SU-DHL-6 (cell line): ENCODE results near the gene MTPN.

ENCODE experiments used
- EZH2phosphoT487 ChIP-seq: fragments of 200-600 bp; sonication (generic), shearing (Covaris generic); conservative IDR thresholded peaks from 2 replicates; pipeline ENCODE4 v1.6.1; 2018; ENCODE audit warnings: mild to moderate bottlenecking, antibody characterized with exemption, low read length, moderate library complexity, mixed read lengths
- TF ChIP-seq, protein P1 (sequence below): fragments of 200-600 bp; sonication (generic); IDR thresholded peaks from one replicate; pipeline ENCODE4 v1.5.1; 2017; ENCODE audit warnings: antibody characterized with exemption, mild to moderate bottlenecking, low read length, moderate library complexity; ENCODE audit not compliant: insufficient read depth, poor library complexity, severe bottlenecking

DNA sequence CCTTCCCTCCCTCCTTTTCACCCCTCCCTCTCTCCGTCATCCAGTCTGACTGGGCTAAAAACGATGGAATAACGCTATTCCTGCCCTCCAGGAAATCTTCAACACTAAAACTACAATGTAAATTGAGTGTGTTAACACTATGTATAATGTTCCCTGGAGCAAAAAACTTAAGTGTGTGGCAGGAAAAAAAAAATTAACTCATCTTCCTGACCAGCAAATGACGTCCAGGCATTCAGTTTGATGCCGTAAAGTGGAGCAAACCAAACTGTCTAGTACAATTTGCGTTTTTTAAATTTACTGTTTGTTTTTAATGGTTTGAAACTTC lies 545 bp upstream of the MTPN start:
- TF ChIP-seq, protein P1, sequence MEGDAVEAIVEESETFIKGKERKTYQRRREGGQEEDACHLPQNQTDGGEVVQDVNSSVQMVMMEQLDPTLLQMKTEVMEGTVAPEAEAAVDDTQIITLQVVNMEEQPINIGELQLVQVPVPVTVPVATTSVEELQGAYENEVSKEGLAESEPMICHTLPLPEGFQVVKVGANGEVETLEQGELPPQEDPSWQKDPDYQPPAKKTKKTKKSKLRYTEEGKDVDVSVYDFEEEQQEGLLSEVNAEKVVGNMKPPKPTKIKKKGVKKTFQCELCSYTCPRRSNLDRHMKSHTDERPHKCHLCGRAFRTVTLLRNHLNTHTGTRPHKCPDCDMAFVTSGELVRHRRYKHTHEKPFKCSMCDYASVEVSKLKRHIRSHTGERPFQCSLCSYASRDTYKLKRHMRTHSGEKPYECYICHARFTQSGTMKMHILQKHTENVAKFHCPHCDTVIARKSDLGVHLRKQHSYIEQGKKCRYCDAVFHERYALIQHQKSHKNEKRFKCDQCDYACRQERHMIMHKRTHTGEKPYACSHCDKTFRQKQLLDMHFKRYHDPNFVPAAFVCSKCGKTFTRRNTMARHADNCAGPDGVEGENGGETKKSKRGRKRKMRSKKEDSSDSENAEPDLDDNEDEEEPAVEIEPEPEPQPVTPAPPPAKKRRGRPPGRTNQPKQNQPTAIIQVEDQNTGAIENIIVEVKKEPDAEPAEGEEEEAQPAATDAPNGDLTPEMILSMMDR: no peak
- no peak for TF ChIP-seq EZH2phosphoT487
